HepG2 (cell line): ENCODE results near the gene ATG2A. TPM values are rescaled to one million over a fixed set of nuclear protein-coding genes. Genes with fewer than 3 reads are reported as not detected.

Source experiments
- ARID3A ChIP-seq: IDR thresholded peaks from 2 replicates; pipeline ENCODE4 v1.6.1; 2012; ENCODE audit warnings: low read depth, low read length, improper control_type of control experiment
- GMEB1 ChIP-seq: sonication (generic); formaldehyde crosslinking; IDR thresholded peaks from 2 replicates; pipeline ENCODE4 v1.5.1; 2020; ENCODE audit warnings: missing genetic modification reagents, mild to moderate bottlenecking, borderline replicate concordance
- IKZF5 ChIP-seq: IDR thresholded peaks from 2 replicates; pipeline ENCODE4 v1.6.1; 2018; ENCODE audit warnings: missing genetic modification reagents, mild to moderate bottlenecking, missing compliant biosample characterization
- KDM4B ChIP-seq: sonication (generic); formaldehyde crosslinking; IDR thresholded peaks from 2 replicates; pipeline ENCODE4 v1.4.0; 2020; ENCODE audit warnings: missing genetic modification reagents
- NRL ChIP-seq: sonication (generic); formaldehyde crosslinking; IDR thresholded peaks from 2 replicates; pipeline ENCODE4 v1.5.0; 2020; ENCODE audit warnings: missing genetic modification reagents, mild to moderate bottlenecking, moderate library complexity, borderline replicate concordance
- PAF1 ChIP-seq: IDR thresholded peaks from 2 replicates; pipeline ENCODE4 v1.6.1; 2016; ENCODE audit warnings: missing genetic modification reagents, missing compliant biosample characterization
- POLR2AphosphoS5 ChIP-seq: IDR thresholded peaks from 2 replicates; pipeline ENCODE4 v1.6.1; 2012; ENCODE audit warnings: low read depth, low read length
- SMAD1 ChIP-seq: sonication (generic); formaldehyde crosslinking; IDR thresholded peaks from 2 replicates; pipeline ENCODE4 v1.4.0; 2020; ENCODE audit warnings: missing genetic modification reagents, low read depth, mild to moderate bottlenecking, borderline replicate concordance
- TIGD3 ChIP-seq: sonication (generic); formaldehyde crosslinking; IDR thresholded peaks from 2 replicates; pipeline ENCODE4 v1.5.1; 2020; ENCODE audit warnings: mild to moderate bottlenecking, missing genetic modification reagents, borderline replicate concordance
- TRIM22 ChIP-seq: fragments of 450-650 bp; IDR thresholded peaks from 2 replicates; pipeline ENCODE4 v1.6.1; 2017
- ZBTB2 ChIP-seq: sonication (generic); formaldehyde crosslinking; IDR thresholded peaks from 2 replicates; pipeline ENCODE4 v1.8.0; 2022; ENCODE audit warnings: low read depth, missing genetic modification reagents
- ZNF263 ChIP-seq: sonication (generic); formaldehyde crosslinking; IDR thresholded peaks from 2 replicates; pipeline ENCODE4 v1.4.0; 2020; ENCODE audit warnings: missing genetic modification reagents
- ZNF33B ChIP-seq: sonication (generic); formaldehyde crosslinking; IDR thresholded peaks from 2 replicates; pipeline ENCODE4 v1.5.1; 2020; ENCODE audit warnings: mild to moderate bottlenecking, missing genetic modification reagents
- ZNF512 ChIP-seq: sonication (generic); formaldehyde crosslinking; IDR thresholded peaks from 2 replicates; pipeline ENCODE4 v1.4.0; 2020; ENCODE audit warnings: mild to moderate bottlenecking, missing genetic modification reagents
- ZNF546 ChIP-seq: sonication (generic); formaldehyde crosslinking; conservative IDR thresholded peaks from 2 replicates; pipeline ENCODE4 v1.8.1; 2023; ENCODE audit warnings: mild to moderate bottlenecking, missing genetic modification reagents
- ZNF724P ChIP-seq: sonication (generic); formaldehyde crosslinking; IDR thresholded peaks from 2 replicates; pipeline ENCODE4 v1.8.0; 2022; ENCODE audit warnings: missing genetic modification reagents, borderline replicate concordance
- polyA plus RNA-seq, 8 experiments: library from polyadenylated mRNA; depleted of rRNA in 3 of 8; stranded (reverse) in 7 of 8; unstranded in 1 of 8; fragments of >200 nt; fragmentation: Illumina TruSeq in 4 of 8; extraction: Trizol in 4 of 8; gene quantifications; 2 replicates each; pipeline versions ENCODE4 v1.2.1 to v1.2.3, GENCODE V29; 2011 to 2016; ENCODE audit warnings: low read depth in 4 of 8, missing spikeins in 1 of 8, mixed read lengths in 1 of 8; ENCODE audit not compliant: insufficient read depth in 1 of 8
- total RNA-seq, 5 experiments: library from RNA; depleted of rRNA; stranded (reverse); fragments of >200 nt; fragmentation: Illumina TruSeq; extraction: Trizol; gene quantifications; 2 replicates each; pipeline ENCODE4 v1.2.3, GENCODE V29; 2016; ENCODE audit warnings: low read depth in 1 of 5

The ATG2A gene
- total and polyA plus RNA-seq, 2 of the 13 experiments (the other 11 are each of a cell fraction or from before 2014, with no cell fraction given) = 6.7 to 8.0 TPM

GRCh38 chr11:64894070-64894811 lies 22.8 kb downstream of the ATG2A start (continued):
- TF ChIP-seq SMAD1 (CRISPR knock-in tag) (peak; percentile 42; the same call in 1 of the 2 replicates), ZNF512 (CRISPR knock-in tag) (no peak), ZNF33B (CRISPR knock-in tag) (peak; percentile 73; the same call in 1 of the 2 replicates), NRL (no peak), TRIM22 (no peak), GMEB1 (CRISPR knock-in tag) (peak; percentile 56; the same call in 1 of the 2 replicates), ZBTB2 (CRISPR knock-in tag) (no peak), ARID3A (no peak), TIGD3 (CRISPR knock-in tag) (no peak), ZNF724P (no peak), PAF1 (peak; percentile 59; the same call in 1 of the 2 replicates), IKZF5 (CRISPR knock-in tag) (peak; percentile 19; the same call in 1 of the 2 replicates), POLR2AphosphoS5 (peak; percentile 49), ZNF263 (CRISPR knock-in tag) (no peak), ZNF546 (CRISPR knock-in tag) (no peak), KDM4B (peak; percentile 87; the same call in 1 of the 2 replicates)
